CD4-positive, alpha-beta T cell treated with Interleukin-12 subunit alpha and Interleukin-12 subunit beta, for 1 hour (primary cell): Measurements from ENCODE around the gene REPS2.

ENCODE experiments used
- DNase-seq: peaks from one replicate; pipeline ENCODE4 v3.0.0-alpha.2; 2020

REPS2 gene

DNA sequence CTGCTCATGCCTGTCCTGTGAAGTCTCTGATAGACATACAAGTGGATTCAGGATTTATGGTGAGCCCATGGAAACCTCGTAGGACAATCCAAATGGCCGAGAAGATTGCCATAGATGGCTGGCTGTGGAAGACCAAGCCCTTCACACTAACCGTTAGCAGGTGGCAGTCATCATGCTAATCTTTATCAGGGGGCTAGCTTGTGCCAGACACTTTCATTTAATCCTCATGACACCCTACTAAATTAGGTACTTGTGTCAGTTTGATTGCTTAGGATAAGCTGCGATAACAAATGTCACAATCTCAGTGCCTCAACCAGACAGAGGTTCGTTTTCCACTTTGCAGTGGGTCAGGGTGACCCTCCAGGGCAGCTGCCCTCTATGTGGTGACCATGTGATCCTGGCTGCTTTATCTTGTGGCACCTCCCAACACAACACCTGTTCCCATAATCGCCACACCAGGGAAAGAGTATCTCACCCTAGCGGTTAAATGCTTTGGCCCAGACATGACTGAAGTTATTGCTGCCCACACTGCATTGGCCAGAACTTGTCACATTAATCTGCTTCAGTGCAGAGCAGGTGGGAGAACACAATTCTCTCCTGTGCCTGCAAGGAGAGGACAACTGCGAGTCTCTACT lies 60.8 kb downstream of the REPS2 start:
- no peak for DNase-seq

DNA sequence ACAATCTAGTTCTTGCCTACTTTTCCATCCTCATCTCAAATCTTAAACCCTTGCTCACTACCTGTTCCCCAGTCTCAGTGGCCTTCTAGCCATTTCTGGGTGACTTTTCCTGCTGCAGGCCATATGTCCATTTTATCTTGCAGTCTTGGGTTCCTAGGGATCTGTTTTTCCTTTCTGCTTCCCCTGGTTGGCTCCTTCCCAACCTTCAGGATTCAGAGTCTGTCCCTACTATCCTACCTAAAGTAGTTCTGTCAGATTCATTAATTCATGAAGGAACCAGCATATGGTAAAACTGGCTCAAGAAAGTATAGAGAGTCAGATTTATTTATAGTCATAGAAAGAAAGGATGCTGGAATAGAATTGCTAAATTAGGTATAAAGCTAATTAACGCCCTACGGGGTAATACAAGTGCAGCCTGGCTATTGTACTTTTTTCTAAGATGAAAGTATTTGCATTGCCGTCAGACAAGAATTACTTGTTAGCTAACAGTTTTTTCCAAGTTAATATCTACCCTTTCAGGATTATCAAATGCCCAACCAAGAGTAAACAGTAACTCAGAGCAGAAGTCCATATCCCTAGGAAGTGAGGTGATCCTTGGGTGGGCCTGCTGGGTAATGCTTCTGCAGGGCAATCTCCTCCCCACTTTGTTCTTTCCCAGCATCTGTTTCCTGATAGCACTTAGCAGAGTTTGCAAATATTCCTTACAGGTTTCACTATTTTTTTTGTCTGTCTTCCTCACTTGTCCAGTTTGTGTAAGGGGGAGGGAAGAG lies 63.6 kb downstream of the REPS2 start:
- no peak for DNase-seq

GRCh38 chrX:17012465-17012864 lies 66.0 kb downstream of the REPS2 start:
- DNase-seq = no peak

GRCh38 chrX:17014216-17014615 lies 67.8 kb downstream of the REPS2 start:
- DNase-seq = no peak

- no peak for DNase-seq
These were observed 70.7 kb downstream of the REPS2 start for GRCh38 chrX:17017134-17017533.

DNA sequence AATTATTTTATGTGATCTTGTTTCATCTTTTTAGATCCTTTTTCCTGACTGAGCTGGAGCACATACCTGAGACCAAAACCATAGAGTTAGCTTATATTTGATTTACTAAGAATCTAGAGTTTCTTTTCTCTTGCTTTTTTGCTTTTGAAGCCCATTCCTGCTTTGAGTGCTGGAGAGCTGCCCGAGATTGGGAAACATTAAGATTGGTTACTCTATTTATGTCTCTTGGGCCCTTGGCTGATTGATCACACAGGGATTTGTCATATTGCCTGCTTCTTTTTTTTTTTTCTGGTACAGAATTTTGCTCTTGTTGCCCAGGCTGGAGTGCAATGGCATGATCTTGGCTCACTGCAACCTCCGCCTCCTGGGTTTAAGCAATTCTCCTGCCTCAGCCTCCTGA lies 73.9 kb downstream of the REPS2 start:
- no peak for DNase-seq

- DNase-seq = no peak
These were observed 74.7 kb downstream of the REPS2 start for GRCh38 chrX:17020851-17021821.

DNA sequence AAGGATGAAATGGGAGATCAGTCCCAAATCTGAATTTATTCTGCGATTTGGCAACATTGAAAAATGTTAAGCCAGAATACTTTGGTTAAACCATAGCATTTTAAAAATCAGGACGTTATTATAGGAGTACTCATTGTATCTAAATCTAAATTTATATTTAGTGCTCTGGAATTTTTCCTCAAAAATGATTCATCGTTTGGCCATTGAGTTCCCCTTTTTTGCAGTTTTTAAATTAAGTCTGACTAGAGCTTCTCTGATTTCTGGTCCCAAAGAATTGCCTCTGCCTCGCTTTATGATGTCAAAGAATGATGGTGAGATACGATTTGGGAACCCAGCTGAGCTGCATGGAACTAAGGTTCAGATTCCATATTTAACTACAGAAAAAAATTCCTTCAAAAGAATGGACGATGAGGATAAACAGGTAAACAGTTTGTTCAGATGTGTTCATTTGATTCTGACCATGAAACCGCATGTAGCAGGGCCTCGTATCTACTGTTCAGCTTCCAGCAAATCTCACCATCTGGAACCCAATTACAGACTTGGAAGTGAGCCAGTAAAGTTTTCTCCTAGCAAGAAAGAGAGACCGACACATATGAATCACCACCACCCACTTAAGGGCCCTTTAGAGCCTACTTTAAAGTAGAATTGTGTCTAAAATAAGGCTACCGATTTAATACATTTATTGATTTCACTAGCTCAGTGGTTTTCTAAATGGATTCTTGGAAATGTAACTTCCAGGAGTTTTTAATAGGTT lies 75.6 kb downstream of the REPS2 start:
- DNase-seq = no peak

- DNase-seq = no peak
These were observed 77.2 kb downstream of the REPS2 start for GRCh38 chrX:17023661-17024060.

DNA sequence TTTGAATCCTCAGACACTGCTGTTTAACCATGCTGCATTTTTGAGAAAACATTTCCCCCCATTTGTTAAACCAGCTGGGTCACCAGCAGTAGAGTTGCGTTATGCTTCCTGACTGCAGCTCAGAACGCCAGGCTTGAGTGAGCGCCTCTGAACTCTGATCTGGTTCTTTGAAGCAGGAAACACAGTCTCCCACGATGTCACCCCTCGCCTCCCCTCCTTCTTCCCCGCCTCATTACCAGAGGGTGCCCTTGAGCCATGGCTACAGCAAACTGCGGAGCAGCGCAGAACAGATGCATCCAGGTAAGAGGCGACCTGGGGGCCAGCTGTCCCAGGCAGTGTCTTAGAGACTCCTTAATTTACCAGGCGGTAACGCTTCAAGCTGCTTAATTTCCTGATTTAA lies 78.4 kb downstream of the REPS2 start:
- DNase-seq = no peak

DNA sequence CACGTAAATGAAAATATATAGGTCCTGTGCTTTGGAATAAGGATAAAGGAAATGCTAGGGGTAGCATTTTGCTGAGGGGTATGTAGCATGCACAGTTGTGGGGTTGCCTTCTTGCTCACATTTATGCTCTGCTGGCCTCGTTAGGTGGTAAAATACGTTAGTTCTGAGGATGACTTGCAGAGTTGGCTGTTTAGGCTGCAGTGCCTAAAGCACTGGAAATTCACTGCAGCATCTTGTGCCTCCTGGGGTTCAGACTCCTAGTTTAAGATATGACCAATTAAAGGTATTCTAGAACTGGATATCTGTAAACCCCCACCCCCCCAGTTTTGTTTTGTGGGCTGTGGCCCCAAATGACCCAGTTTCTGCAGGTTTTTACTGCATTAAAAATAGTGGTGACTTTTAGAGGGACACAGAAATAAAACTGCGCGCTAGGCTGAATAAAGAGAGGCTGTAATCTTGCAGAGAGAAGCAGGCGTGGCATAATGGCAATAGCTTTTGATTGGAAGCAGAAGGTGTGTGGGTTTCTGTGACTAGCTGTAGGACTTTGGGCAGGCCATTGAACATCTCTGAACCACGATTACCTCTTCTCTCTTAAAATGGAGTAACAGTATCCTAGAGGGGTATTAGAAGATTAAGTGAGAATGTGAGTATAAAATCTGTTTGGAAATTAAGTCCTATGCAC lies 79.3 kb downstream of the REPS2 start:
- no peak for DNase-seq

DNA sequence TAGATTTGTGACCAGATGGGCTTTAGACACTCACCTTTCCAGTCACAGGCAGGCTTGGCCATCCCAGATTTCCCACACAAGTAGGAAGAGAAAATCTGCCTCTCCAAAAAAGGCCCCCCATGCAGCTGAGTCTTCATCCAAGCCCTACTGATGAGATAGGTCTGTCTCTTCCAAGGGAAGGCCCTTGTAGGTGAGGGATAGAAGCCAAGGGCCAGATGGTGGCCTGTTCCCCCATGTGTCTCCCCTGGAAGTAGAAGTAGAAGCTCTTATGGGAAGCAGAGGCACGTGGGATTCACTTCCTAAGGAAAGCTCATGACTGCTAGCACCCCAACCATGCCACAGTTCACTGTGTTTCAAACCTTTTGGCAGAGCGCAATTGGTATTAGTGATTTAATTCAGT lies 81.5 kb downstream of the REPS2 start:
- no peak for DNase-seq

DNA sequence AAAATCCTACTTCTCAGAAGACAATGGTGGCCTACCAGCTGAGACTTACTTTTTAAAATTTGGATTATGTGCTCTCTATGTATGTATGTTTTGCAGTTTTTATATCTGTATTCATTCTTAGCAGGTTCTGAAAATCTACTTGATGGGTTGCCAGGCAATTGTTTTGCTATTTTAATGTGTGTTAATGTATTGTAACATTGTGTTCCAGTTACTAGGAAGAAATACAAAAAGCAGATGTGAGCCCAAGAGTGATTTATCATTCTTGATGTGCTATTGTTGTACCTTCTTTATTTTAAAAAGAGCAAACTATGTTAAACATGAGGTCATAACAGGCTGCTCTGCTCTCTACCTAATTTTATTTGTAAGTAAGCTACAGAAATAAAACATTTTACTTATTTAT lies 81.9 kb downstream of the REPS2 start:
- no peak for DNase-seq

GRCh38 chrX:17030092-17030491 lies 83.6 kb downstream of the REPS2 start:
- no peak for DNase-seq

DNA sequence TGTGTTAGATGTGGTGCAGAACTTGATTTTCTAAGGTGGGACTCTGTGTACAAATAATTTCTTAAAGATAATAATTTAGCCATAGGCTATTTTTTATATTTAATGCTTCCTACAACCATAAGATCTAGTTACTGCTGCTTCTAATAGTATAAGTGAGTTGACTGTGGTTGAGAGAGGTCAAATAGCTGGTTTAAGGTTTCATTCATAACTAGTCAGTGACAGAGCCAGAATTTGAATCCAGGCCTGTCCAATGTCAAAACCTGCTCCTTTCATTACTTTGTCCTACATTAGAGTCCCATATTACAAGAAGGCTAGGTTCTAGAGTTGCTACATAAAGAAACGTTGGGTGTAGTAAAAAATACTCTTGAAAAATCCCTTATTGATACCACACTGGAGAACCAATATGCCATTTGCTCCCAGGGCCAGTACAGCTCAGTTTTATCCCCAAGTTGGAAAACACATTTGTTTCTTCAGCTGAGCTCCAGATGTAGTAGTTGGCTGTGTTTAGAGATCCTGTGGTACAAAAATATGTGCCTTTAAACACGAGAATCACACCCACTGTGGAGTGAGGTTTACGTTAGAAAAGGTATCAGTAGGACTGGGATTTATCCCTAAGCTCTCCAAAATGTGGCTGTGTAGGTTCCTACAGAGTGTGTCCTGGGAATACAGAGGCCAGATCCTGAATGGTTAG lies 84.3 kb downstream of the REPS2 start:
- DNase-seq = no peak

- no peak for DNase-seq
These were observed 85.4 kb downstream of the REPS2 start for GRCh38 chrX:17031827-17032226.

DNA sequence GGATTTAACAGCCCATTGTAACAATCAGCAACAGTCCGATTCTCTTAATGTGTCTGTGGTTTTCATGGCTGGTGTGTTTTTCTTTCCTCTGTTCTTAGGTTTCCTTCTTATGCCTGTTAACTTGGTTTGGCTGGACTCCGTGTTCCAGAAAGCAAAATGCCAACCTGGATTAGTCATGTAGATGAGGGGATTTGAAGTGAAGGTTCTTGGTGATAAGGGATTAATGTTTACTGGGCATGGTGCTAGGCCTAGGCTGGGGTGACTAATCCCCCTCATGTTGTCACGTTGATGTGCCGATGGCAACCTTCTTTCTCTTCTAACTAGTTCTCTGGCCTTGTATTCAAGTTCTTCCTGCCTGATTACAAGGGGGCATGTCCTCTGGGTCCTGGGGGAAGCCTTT lies 85.9 kb downstream of the REPS2 start:
- DNase-seq = no peak

DNA sequence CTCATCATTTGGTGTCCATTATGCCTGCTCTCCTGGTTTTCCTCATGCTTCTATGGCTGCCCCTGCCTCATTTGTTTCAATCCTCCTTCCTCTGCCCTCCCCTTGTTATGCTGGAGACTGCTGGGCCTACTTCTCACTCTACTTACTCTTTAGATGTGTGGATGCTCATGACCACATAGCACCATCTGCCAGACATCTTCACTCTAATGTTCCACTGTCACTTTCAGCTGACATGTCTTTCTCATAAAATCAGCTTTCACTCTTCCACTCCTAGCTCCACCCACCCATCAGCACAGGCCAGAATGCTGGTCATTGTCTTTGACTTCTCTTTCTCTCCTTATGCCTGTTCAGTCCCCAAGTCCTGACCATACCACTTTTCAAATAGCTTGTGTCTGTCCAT lies 86.8 kb downstream of the REPS2 start:
- DNase-seq = no peak

GRCh38 chrX:17035111-17035510 lies 88.7 kb downstream of the REPS2 start:
- no peak for DNase-seq

- DNase-seq = no peak
These were observed 89.9 kb downstream of the REPS2 start for GRCh38 chrX:17036171-17036961.

DNA sequence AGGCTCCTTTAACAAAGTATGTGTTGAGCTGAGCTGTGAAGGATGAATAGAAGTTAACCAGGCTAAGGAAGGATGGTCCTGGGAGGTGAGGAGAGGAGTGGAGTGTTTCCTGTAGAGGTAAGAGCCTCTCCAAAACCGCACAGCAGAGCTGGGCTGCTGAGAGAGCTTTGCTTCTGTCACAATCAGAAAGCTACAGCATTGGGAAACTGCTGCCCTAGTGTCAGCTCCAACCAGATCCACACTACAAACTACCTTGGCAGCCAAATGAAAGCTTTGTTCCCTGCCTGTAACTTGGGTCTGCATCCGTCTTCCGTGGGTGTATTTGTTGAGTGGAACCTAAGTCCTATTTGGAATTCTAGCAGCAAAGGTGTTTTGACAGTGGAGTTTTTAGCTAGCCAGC lies 91.8 kb downstream of the REPS2 start:
- DNase-seq = no peak
